CD14-positive monocyte (primary cell): Measurements from ENCODE around the gene ODF2. TPM values are rescaled to one million over a fixed set of nuclear protein-coding genes. Genes with fewer than 3 reads are reported as not detected.

Experiments used
- DNase-seq, 3 donors: peaks; one replicate each; pipeline ENCODE4 v3.0.0-alpha.2; 2011 to 2022
- H2AFZ ChIP-seq: 2 replicates; pipeline ENCODE4 v1.6.0; 2012; ENCODE audit warnings: mild to moderate bottlenecking, low read depth, low read length, inconsistent platforms; ENCODE audit not compliant: insufficient read depth, poor library complexity, severe bottlenecking
- H3K27ac ChIP-seq, 2 donors: 1 replicate in 1 of 2; 2 replicates in 1 of 2; pipeline ENCODE4 v1.5.1; 2012 to 2013; ENCODE audit warnings: low read length in 2 of 2, control low read depth in 1 of 2, inconsistent platforms in 1 of 2, low read depth in 1 of 2, mild to moderate bottlenecking in 1 of 2
- H3K27me3 ChIP-seq, 2 donors: one replicate each; pipeline versions ENCODE4 v1.6.0 to v1.6.1; 2011 to 2013; ENCODE audit warnings: low read length in 2 of 2; ENCODE audit not compliant: control insufficient read depth in 2 of 2, insufficient read depth in 2 of 2
- H3K36me3 ChIP-seq, 2 donors: replicated peaks in 1 of 2; 1 replicate in 1 of 2; 2 replicates in 1 of 2; pipeline versions ENCODE4 v1.5.1 to v1.6.1; 2012 to 2013; ENCODE audit warnings: low read length in 2 of 2, control low read depth in 1 of 2, inconsistent platforms in 1 of 2, mild to moderate bottlenecking in 1 of 2; ENCODE audit not compliant: insufficient read depth in 2 of 2, control insufficient read depth in 1 of 2
- H3K4me1 ChIP-seq, 2 donors: 1 replicate in 1 of 2; 2 replicates in 1 of 2; pipeline versions ENCODE4 v1.5.1 to v1.6.1; 2012 to 2013; ENCODE audit warnings: low read length in 2 of 2, control low read depth in 1 of 2, inconsistent platforms in 1 of 2, mild to moderate bottlenecking in 1 of 2, moderate library complexity in 1 of 2; ENCODE audit not compliant: insufficient read depth in 2 of 2, control insufficient read depth in 1 of 2
- H3K4me2 ChIP-seq: replicated peaks from 2 replicates; pipeline ENCODE3; 2012; ENCODE audit warnings: low read length, moderate library complexity, mild to moderate bottlenecking; ENCODE audit not compliant: poor library complexity, severe bottlenecking; ENCODE audit errors: extremely low read depth
- H3K4me3 ChIP-seq, 3 experiments: fragments of 200-600 bp in 1 of 3; sonication (generic) in 1 of 3; replicated peaks in 1 of 3; 1 replicate in 2 of 3; 2 replicates in 1 of 3; pipeline ENCODE4 v1.5.1; 2011 to 2013; ENCODE audit warnings: low read length in 3 of 3, mild to moderate bottlenecking in 3 of 3, control low read depth in 2 of 3, low read depth in 2 of 3, inconsistent platforms in 1 of 3, moderate library complexity in 1 of 3
- H3K79me2 ChIP-seq: 2 replicates; pipeline ENCODE4 v1.6.0; 2012; ENCODE audit warnings: mild to moderate bottlenecking, control low read depth, inconsistent platforms, low read length, moderate library complexity; ENCODE audit not compliant: insufficient read depth
- H3K9ac ChIP-seq: 2 replicates; pipeline ENCODE4 v1.6.0; 2017; ENCODE audit warnings: low read length, mild to moderate bottlenecking; ENCODE audit not compliant: insufficient read depth, poor library complexity, severe bottlenecking
- H3K9me3 ChIP-seq, 2 donors: replicated peaks in 1 of 2; 1 replicate in 1 of 2; 2 replicates in 1 of 2; pipeline versions ENCODE4 v1.5.1 to v1.6.1; 2012 to 2013; ENCODE audit warnings: low read length in 2 of 2, control low read depth in 1 of 2; ENCODE audit not compliant: control insufficient read depth in 1 of 2, insufficient read depth in 1 of 2
- H4K20me1 ChIP-seq: 2 replicates; pipeline ENCODE4 v1.6.0; 2012; ENCODE audit warnings: mild to moderate bottlenecking, low read length, control low read depth, moderate library complexity; ENCODE audit not compliant: insufficient read depth
- H3K27ac Mint-ChIP-seq, 7 donors: one replicate each; pipeline ENCODE4 v1.8.0; 2020; ENCODE audit warnings: mild to moderate bottlenecking in 7 of 7, mixed read lengths in 7 of 7, moderate library complexity in 6 of 7, inconsistent platforms in 2 of 7
- H3K27me3 Mint-ChIP-seq, 3 donors: one replicate each; pipeline ENCODE4 v1.8.0; 2021 to 2022; ENCODE audit warnings: low read depth in 3 of 3, mild to moderate bottlenecking in 3 of 3, mixed read lengths in 3 of 3, moderate library complexity in 3 of 3, inconsistent platforms in 1 of 3
- H3K36me3 Mint-ChIP-seq, 2 donors: one replicate each; pipeline ENCODE4 v1.8.0; 2020; ENCODE audit warnings: mixed read lengths in 2 of 2, inconsistent platforms in 1 of 2, mild to moderate bottlenecking in 1 of 2
- H3K4me1 Mint-ChIP-seq: one replicate; pipeline ENCODE4 v1.8.0; 2020; ENCODE audit warnings: mild to moderate bottlenecking, mixed read lengths
- H3K4me3 Mint-ChIP-seq, 2 donors: one replicate each; pipeline ENCODE4 v1.8.0; 2020; ENCODE audit warnings: mild to moderate bottlenecking in 2 of 2, mixed read lengths in 2 of 2, moderate library complexity in 1 of 2
- H3K9me3 Mint-ChIP-seq, 7 donors: one replicate each; pipeline ENCODE4 v1.8.0; 2020 to 2022; ENCODE audit warnings: mixed read lengths in 7 of 7, mild to moderate bottlenecking in 6 of 7, moderate library complexity in 6 of 7, inconsistent platforms in 2 of 7
- WGBS: methylation state at CpG from one replicate; pipeline ENCODE4 v1.1.5; 2013; ENCODE audit warnings: missing lambda C conversion rate; ENCODE audit not compliant: insufficient coverage; 5-methylcytosine and 5-hydroxymethylcytosine counted together
- intact Hi-C, 2 donors: fragments of 100-400 bp; cut with micrococcal nuclease; formaldehyde crosslinking; loops; one replicate each; pipeline versions ENCODE4 v1.15.0 to v1.15.1; 2023
- polyA plus RNA-seq, 3 donors: library from polyadenylated mRNA; depleted of rRNA in 1 of 3; unstranded in 2 of 3; stranded (reverse) in 1 of 3; fragments of 300-500 nt in 2 of 3; fragments of >200 nt in 1 of 3; fragmentation: Illumina TruSeq in 2 of 3; gene quantifications; 1 replicate in 2 of 3; 2 replicates in 1 of 3; pipeline ENCODE4 v1.2.3, GENCODE V29; 2012 to 2021
- TF ChIP-seq, protein P1 (sequence below): fragments of 200-600 bp; IDR thresholded peaks from one replicate; pipeline ENCODE4 v1.8.0; 2022; ENCODE audit warnings: antibody characterized with exemption, mild to moderate bottlenecking

ODF2 gene
- polyA plus RNA-seq, 3 donors: 7.9 to 24.1 (median 11.4) TPM

DNA sequence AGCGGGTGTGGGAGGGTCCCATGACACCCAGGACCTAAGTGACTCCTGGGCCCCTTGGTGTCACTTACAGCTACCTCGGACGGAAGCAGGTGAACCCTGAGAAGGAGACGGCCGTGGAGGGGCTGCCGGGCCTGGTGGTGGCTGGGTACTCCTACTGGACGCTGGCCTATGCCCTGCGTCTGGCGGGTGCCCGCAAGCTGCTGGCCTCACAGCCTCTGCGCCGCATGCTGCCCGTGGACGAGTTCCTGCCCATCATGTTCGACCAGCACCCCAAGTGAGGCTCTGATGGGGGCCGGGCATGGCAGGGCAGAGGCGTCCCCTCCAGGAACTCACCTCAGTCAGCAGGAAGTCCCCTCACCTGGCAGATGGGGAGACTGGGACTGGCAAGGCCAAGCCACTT is 21.5 kb upstream of the ODF2 start:
- no peak for DNase-seq
- TF ChIP-seq, protein P1, sequence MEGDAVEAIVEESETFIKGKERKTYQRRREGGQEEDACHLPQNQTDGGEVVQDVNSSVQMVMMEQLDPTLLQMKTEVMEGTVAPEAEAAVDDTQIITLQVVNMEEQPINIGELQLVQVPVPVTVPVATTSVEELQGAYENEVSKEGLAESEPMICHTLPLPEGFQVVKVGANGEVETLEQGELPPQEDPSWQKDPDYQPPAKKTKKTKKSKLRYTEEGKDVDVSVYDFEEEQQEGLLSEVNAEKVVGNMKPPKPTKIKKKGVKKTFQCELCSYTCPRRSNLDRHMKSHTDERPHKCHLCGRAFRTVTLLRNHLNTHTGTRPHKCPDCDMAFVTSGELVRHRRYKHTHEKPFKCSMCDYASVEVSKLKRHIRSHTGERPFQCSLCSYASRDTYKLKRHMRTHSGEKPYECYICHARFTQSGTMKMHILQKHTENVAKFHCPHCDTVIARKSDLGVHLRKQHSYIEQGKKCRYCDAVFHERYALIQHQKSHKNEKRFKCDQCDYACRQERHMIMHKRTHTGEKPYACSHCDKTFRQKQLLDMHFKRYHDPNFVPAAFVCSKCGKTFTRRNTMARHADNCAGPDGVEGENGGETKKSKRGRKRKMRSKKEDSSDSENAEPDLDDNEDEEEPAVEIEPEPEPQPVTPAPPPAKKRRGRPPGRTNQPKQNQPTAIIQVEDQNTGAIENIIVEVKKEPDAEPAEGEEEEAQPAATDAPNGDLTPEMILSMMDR: no peak
- Histone ChIP-seq H3K79me2 (no peaks in the 10 kb centered on the region), H3K27ac (no peak overlapping the region), H3K4me2 (no peak overlapping the region), H3K9ac (no peak overlapping the region), H3K9me3 (no peaks in the 10 kb centered on the region), H2AFZ (no peak overlapping the region), H3K36me3 (no peaks in the 10 kb centered on the region), H3K4me3 (no peak overlapping the region), H3K4me1 (peaks cover 0 to 4% of the 10 kb centered on the region in 2 donors), H3K27me3 (no peaks in the 10 kb centered on the region), H4K20me1 (no peaks in the 10 kb centered on the region)
- WGBS: 94% methylated on average over 17 of the region's 17 CpGs
- H3K36me3 Mint-ChIP-seq: no peaks in the 10 kb centered on the region
- H3K27ac Mint-ChIP-seq: no peak overlapping the region
- intact Hi-C loops: no loop called here
- no peak overlapping the region for H3K4me3 Mint-ChIP-seq
- H3K27me3 Mint-ChIP-seq: peaks cover under 1 to 3% (median 1%) of the 10 kb centered on the region in 3 donors
- peaks cover 6% of the 10 kb centered on the region for H3K4me1 Mint-ChIP-seq
- H3K9me3 Mint-ChIP-seq: no peaks in the 10 kb centered on the region

DNA sequence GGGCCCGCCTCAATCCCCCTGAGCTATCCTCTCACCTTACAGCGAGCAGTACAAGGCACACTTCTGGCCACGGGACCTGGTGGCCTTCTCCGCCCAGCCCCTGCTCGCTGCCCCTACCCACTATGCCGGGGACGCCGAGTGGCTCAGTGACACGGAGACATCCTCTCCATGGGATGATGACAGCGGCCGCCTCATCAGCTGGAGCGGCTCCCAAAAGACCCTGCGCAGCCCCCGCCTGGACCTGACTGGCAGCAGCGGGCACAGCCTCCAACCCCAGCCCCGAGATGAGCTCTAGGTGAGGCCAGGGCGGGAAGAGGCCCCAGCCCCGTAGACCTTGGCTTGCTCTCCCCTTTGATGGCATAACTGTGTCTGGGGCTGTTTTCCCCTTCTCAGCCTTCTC is 20.2 kb upstream of the ODF2 start:
- Histone ChIP-seq H3K27me3 (no peaks in the 10 kb centered on the region), H3K4me1 (peaks cover 0 to 4% of the 10 kb centered on the region in 2 donors), H3K27ac (no peak overlapping the region), H3K4me3 (no peak overlapping the region), H3K36me3 (no peaks in the 10 kb centered on the region), H3K9ac (no peak overlapping the region), H2AFZ (no peak overlapping the region), H4K20me1 (no peaks in the 10 kb centered on the region), H3K9me3 (no peaks in the 10 kb centered on the region), H3K79me2 (no peaks in the 10 kb centered on the region), H3K4me2 (no peak overlapping the region)
- intact Hi-C loops: no loop called here
- Mint-ChIP-seq H3K27me3 (peaks cover 1 to 2% (median 2%) of the 10 kb centered on the region in 3 donors), H3K27ac (no peak overlapping the region), H3K36me3 (no peaks in the 10 kb centered on the region), H3K4me1 (peaks cover 6% of the 10 kb centered on the region), H3K9me3 (peaks cover 0 to 2% (median 0%) of the 10 kb centered on the region in 7 donors), H3K4me3 (no peak overlapping the region)
- 99% methylated on average over 15 of the region's 18 CpGs for WGBS
- DNase-seq: no peak
- TF ChIP-seq, protein P1: no peak
